Mesenteric fat pad (tissue), 1 donor: ENCODE data around the gene MID1IP1. TPM values are rescaled to one million over a fixed set of nuclear protein-coding genes. Genes with fewer than 3 reads are reported as not detected.
A peak's percentile ranks its signal among the peaks of the same experiment; 100 is the strongest.

Experiments used
- DNase-seq: peaks from one replicate; pipeline ENCODE4 v3.0.0-alpha.2; 2020; ENCODE audit warnings: low spot score
- long read RNA-seq: library from polyadenylated mRNA; unstranded; transcript quantifications from one replicate; pipeline ENCODE4 v2.0.0, GENCODE V29; 2020
- total RNA-seq: library from RNA; stranded (reverse); fragmentation: NEBNext Ultra II Directional; extraction: Animal tissue kit (Norgen Biotek cat#: 25700); gene quantifications from one replicate; pipeline ENCODE4 v1.2.1, GENCODE V29; 2021
- donor health status: DM: yes; HTN: yes; CAD: no.

The MID1IP1 gene, protein sequence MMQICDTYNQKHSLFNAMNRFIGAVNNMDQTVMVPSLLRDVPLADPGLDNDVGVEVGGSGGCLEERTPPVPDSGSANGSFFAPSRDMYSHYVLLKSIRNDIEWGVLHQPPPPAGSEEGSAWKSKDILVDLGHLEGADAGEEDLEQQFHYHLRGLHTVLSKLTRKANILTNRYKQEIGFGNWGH
- 35.0 TPM for total RNA-seq
- long read RNA-seq, partial matches to known transcripts: 0 of 3 reads
- long read RNA-seq, other reads (novel, unspliced or antisense): 0 of 3 reads

DNA sequence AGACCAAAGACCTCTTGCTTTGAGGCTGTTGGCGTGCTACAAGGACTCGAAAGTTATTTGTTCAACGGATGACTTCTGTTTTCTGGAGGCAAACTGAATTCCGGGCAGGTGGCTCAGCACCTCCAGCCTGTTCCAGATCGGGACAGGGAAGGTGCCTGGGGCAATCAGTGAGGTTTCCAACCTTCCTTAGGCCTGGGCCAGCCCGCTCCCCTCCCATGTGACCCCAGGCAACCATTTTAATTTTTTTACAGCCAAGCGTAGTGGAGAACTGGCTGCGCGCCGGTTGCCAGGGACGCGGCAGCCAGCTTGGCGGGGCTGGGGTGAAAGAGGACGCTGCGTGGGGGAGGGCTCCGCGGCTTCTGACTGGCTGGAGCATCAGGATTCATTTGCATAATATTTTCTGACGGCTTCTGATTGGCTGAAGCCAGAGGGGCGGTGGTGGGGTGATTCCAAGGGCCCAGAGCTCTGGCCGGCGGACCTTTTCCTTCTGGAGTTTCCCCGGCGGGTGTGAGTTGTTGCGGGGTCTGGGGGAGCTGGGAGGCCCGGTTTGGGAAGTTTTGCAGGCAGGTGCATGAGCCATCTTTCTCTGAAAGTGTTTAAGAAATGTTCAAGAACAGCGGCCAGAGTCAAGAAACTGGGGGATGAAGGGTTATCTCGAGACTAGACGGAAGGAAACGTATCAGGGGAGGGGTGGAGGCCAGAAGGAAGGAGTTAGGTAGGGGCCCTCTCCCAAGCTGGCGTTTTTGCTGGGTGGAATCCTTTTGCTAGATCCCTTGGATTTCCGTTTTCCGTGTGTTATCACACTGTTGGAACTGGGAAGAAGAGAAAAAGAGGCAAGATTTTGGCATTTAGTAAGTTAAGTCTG is at the start of gene MID1IP1:
MID1IP1 (plus strand) TSS at position 479 of the 865 bp plus-strand sequence. CDS start 3,488 bp downstream, outside the sequence.
- peak; percentile 94 for DNase-seq

DNA sequence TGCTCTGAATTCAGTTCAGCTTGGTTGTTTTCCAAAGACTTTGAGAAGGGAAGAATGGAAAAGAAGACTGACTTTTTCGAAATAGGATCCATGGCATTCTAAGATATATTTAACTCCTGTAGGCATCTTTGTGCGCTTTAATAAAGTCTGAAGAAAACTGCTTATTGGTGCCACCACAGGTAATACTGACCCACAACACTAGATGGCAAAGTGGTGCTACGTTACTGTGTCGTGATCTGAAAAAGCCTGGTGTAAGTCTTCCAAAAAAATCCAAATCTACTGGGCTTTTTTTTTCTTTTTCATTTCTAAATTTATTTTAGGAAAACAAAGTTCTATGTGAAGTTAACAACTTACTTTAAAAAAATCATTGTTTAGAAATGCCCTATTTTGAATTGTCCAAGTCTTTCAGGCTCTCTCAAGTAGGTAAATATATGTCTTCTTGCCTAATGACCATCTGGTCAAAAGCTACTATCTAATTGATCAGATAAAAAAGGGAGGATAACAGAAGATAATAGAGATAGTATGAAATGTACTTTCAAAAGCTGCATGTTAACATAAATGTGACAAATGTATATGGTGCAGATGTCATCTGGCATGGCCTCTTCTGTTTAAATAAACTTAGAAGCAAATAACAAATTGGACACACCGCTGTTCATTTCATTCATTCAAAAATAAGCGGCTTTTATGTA is 47.0 kb upstream of the MID1IP1 start:
- no peak for DNase-seq

- DNase-seq: no peak
Measured at GRCh38 chrX:38754818-38755718, 46.2 kb upstream of the MID1IP1 start.

DNA sequence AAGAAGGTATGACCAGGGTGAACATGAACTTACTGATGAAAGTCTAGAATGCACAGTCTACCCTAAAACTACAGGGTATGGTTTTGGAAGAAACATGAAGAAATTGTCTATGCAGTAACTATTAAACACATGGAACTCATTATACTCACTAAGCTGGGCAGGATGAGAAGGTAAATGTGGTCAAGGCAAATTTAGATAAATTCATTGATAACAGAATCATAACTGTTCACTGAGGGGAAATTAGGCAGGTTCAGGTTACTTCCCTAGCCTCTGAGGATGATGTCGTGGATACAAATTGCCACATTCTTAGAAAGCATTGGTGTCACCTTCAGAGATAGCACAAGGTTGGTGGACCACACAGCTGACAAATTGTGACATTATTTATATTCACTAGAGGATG is 40.4 kb upstream of the MID1IP1 start:
- no peak for DNase-seq

- DNase-seq: no peak
Measured at GRCh38 chrX:38768079-38768478, 33.2 kb upstream of the MID1IP1 start.

GRCh38 chrX:38770152-38770551 is 31.1 kb upstream of the MID1IP1 start:
- DNase-seq: no peak

DNA sequence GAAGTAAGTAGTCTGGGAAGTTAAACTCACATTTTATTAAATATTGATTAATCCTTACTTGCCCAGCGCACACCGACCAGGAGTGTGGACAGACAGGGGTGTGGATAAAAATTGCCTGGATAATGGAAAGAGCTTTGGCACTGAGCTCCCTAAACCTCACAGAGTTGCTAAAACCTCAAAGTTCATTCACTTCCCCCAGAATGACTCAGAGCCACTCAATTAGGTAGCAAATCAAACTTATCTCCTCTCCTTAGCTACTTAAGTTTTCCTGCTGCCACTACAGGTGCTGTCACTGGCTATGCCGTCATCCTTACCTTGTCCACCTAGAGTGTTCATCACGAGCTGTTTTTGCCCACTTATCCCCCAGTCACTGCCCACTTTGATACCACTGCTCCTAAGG is 27.0 kb upstream of the MID1IP1 start:
- no peak for DNase-seq

GRCh38 chrX:38796946-38797345 is 4.3 kb upstream of the MID1IP1 start:
- DNase-seq: no peak

DNA sequence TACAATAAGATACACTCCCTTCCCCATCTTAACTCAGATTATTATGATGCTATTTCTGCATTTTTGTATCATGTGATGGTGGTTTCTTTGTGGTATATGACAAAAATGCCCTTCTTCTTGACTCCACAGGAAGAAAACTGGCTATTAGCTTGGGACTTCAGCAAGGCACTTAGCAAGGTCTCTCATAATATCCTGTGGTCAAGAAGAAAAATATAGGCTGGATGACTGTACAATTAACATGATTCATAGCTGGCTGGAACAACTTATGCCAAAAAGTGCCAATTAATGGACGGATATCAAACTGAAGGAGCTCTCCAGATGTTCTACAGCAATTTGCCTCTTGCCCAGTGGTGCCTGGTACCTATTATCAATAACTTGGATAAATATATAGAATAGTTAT is 2.3 kb upstream of the MID1IP1 start:
- no peak for DNase-seq

- no peak for DNase-seq
Measured at GRCh38 chrX:38799995-38800580, 1.2 kb upstream of the MID1IP1 start.

DNA sequence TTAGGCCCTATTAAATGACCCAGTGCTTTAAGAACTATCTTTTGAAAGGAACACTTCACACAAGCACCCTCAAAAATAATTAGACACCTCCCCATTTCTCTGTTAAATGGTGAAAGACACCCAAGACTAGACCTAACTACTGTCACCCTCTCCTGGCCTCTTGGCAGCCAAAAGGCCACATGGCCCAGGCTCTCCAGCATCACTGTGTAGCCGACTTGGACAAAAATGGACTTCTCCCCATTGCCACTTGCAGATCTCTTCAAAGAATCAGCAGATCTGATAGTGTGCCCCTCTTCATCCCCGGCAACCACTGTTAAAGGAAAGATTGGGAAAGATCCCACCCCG is 2.0 kb downstream of the MID1IP1 start:
- DNase-seq: no peak

- peak; percentile 92 for DNase-seq
Measured at GRCh38 chrX:38803588-38804431, 2.6 kb downstream of the MID1IP1 start.

DNA sequence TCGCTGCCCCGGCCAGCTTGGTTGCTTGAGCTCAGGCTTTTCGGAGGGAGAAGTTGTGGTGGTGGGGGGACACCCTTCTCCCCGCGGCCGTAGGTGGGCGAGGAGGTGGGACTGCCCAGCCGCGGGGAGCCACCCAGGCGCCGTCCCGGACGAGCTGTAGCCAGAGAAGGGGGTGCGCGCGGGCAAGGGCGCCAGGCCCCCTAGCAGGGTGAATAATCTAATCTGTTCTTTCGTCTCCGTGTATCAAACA is 3.1 kb downstream of the MID1IP1 start:
- DNase-seq: no peak

- no peak for DNase-seq
Measured at GRCh38 chrX:38804682-38805431, 3.6 kb downstream of the MID1IP1 start.

- no peak for DNase-seq
Measured at GRCh38 chrX:38805432-38806389, 4.5 kb downstream of the MID1IP1 start.

DNA sequence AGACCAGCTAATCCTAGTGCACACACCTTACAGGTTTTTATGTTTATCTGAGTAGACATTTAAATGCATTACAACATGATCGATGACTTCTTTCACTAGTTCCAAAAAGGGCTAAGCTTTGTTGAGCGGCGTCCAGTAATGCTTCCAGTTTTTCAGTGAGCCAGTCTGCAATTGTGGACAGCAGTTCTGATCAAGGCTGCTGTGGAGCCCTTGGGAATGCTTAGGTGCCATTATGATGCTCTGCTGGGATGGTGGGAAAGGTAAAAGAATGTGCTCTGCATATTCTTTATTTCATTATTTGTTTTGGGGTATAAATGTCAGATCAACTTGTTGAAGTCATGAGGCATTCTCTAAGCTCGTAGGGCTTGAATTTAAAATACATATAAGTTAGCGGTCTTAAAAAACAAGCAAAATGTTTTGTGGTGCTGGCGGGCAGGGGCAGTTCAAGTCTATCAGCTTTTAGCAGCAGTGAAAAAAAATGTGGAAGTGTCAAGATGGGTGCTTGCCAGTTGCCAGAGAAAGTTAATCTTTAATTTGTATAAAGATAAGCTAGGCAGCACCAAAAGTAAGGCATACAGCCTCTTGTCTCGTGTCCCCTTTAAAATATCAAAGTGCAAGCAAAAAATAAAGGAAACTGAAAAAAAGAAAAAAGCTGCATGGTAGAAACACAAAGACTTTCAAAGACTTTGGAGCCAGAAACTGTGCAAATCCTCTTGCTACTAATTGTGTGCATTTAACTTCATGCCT is 5.8 kb downstream of the MID1IP1 start:
- no peak for DNase-seq

GRCh38 chrX:38807873-38808272 is 6.6 kb downstream of the MID1IP1 start:
- DNase-seq: no peak
